GM21528 (cell line): Measurements from ENCODE around the gene TOM1L2.

ENCODE experiments used
- ATAC-seq: cut with Tn5 transposase; IDR thresholded peaks from one replicate; pipeline ENCODE4 v1.9.1; 2021; ENCODE audit warnings: mild to moderate bottlenecking, moderate library complexity; ENCODE audit not compliant: unreplicated experiment, low FRiP score

Gene TOM1L2

GRCh38 chr17:17824783-17825614 lies 147.2 kb downstream of the TOM1L2 start:
- ATAC-seq, result no peak

GRCh38 chr17:17824119-17824782 lies 147.9 kb downstream of the TOM1L2 start:
- peak; percentile 6 for ATAC-seq

GRCh38 chr17:17823433-17824118 lies 148.6 kb downstream of the TOM1L2 start:
- peak; percentile 68 for ATAC-seq

- no peak for ATAC-seq
Measured at GRCh38 chr17:17822616-17823015, 149.6 kb downstream of the TOM1L2 start.

- ATAC-seq, result no peak
Measured at GRCh38 chr17:17822189-17822588, 150.0 kb downstream of the TOM1L2 start.

- no peak for ATAC-seq
Measured at GRCh38 chr17:17820463-17821158, 151.6 kb downstream of the TOM1L2 start.

GRCh38 chr17:17820046-17820445 lies 152.2 kb downstream of the TOM1L2 start:
- ATAC-seq, result no peak

- no peak for ATAC-seq
Measured at GRCh38 chr17:17819561-17819995, 152.6 kb downstream of the TOM1L2 start.

GRCh38 chr17:17819111-17819510 lies 153.1 kb downstream of the TOM1L2 start:
- ATAC-seq, result no peak

- ATAC-seq, result no peak
Measured at GRCh38 chr17:17818088-17818526, 154.1 kb downstream of the TOM1L2 start.

GRCh38 chr17:17817552-17817947 lies 154.7 kb downstream of the TOM1L2 start:
- no peak for ATAC-seq

- ATAC-seq, result no peak
Measured at GRCh38 chr17:17816831-17817551, 155.2 kb downstream of the TOM1L2 start.

GRCh38 chr17:17816240-17816814 lies 155.9 kb downstream of the TOM1L2 start:
- no peak for ATAC-seq

GRCh38 chr17:17815436-17816200 lies 156.6 kb downstream of the TOM1L2 start:
- no peak for ATAC-seq

GRCh38 chr17:17815062-17815406 lies 157.2 kb downstream of the TOM1L2 start:
- ATAC-seq, result no peak

- no peak for ATAC-seq
Measured at GRCh38 chr17:17814162-17815061, 157.8 kb downstream of the TOM1L2 start.

- ATAC-seq, result no peak
Measured at GRCh38 chr17:17813725-17814095, 158.5 kb downstream of the TOM1L2 start.
